GM12864 (cell line): ENCODE results near the gene RNASE7.

Experiments
- DNase-seq: peaks from one replicate; pipeline ENCODE4 v3.0.0-alpha.2; 2011; ENCODE audit warnings: low read depth
- H3K4me3 ChIP-seq: 2 replicates; pipeline ENCODE4 v1.5.1; 2011; ENCODE audit warnings: mild to moderate bottlenecking, low read depth, low read length, control low read depth
- CTCF ChIP-seq: IDR thresholded peaks from 2 replicates; pipeline ENCODE4 v1.5.1; 2011; ENCODE audit warnings: low read depth, mild to moderate bottlenecking, moderate library complexity, low read length, control low read depth, inconsistent platforms; ENCODE audit errors: missing control alignments

RNASE7 gene

GRCh38 chr14:21072781-21073339 is 30.7 kb downstream of the RNASE7 start:
- H3K4me3 ChIP-seq, result no peak overlapping the region
- DNase-seq, result no peak
- TF ChIP-seq CTCF, result no peak

- DNase-seq, result no peak
- no peak for TF ChIP-seq CTCF
- no peak overlapping the region for H3K4me3 ChIP-seq
Measured at GRCh38 chr14:21073921-21074320, 31.8 kb downstream of the RNASE7 start.

- TF ChIP-seq CTCF, result no peak
- DNase-seq, result no peak
- H3K4me3 ChIP-seq, result no peak overlapping the region
Measured at GRCh38 chr14:21074398-21075272, 32.5 kb downstream of the RNASE7 start.

- no peak for DNase-seq
- no peak overlapping the region for H3K4me3 ChIP-seq
- TF ChIP-seq CTCF, result no peak
Measured at GRCh38 chr14:21075719-21076437, 33.7 kb downstream of the RNASE7 start.

- DNase-seq, result no peak
- no peak for TF ChIP-seq CTCF
Measured at GRCh38 chr14:21077672-21078071, 35.5 kb downstream of the RNASE7 start.

GRCh38 chr14:21078287-21078686 is 36.1 kb downstream of the RNASE7 start:
- no peak for TF ChIP-seq CTCF
- no peak overlapping the region for H3K4me3 ChIP-seq
- no peak for DNase-seq

More at GRCh38 chr14:21077672-21078071, 35.5 kb downstream of the RNASE7 start:
- H3K4me3 ChIP-seq, result no peak overlapping the region
